PFSK-1 (cell line): Measurements from ENCODE around the gene CD4.

Source experiments
- FOXP2 ChIP-seq: optimal IDR thresholded peaks from 2 replicates; pipeline ENCODE3; 2011; ENCODE audit warnings: borderline replicate concordance, control low read depth, inconsistent platforms; ENCODE audit not compliant: insufficient read depth; ENCODE audit errors: extremely low read length, extremely low read depth
- POLR2AphosphoS5 ChIP-seq: IDR thresholded peaks from 2 replicates; pipeline ENCODE4 v1.6.1; 2012; ENCODE audit warnings: low read depth, mild to moderate bottlenecking, control low read depth, low read length, moderate library complexity
- SIN3A ChIP-seq: IDR thresholded peaks from 2 replicates; pipeline ENCODE4 v1.6.1; 2012; ENCODE audit warnings: mild to moderate bottlenecking, low read length, moderate library complexity, borderline replicate concordance; ENCODE audit not compliant: insufficient read depth
- TAF1 ChIP-seq: IDR thresholded peaks from 2 replicates; pipeline ENCODE4 v1.6.1; 2012; ENCODE audit warnings: low read length, control low read depth, borderline replicate concordance; ENCODE audit not compliant: insufficient read depth
- TF ChIP-seq, protein P1 (sequence below), 2 experiments: IDR thresholded peaks; 2 replicates each; pipeline versions ENCODE4 v1.6.1 to v1.8.0; 2011 to 2012; ENCODE audit warnings: low read depth in 2 of 2, low read length in 2 of 2, control low read depth in 1 of 2, inconsistent platforms in 1 of 2, mild to moderate bottlenecking in 1 of 2, moderate library complexity in 1 of 2; ENCODE audit not compliant: insufficient read depth in 1 of 2

CD4 gene

DNA sequence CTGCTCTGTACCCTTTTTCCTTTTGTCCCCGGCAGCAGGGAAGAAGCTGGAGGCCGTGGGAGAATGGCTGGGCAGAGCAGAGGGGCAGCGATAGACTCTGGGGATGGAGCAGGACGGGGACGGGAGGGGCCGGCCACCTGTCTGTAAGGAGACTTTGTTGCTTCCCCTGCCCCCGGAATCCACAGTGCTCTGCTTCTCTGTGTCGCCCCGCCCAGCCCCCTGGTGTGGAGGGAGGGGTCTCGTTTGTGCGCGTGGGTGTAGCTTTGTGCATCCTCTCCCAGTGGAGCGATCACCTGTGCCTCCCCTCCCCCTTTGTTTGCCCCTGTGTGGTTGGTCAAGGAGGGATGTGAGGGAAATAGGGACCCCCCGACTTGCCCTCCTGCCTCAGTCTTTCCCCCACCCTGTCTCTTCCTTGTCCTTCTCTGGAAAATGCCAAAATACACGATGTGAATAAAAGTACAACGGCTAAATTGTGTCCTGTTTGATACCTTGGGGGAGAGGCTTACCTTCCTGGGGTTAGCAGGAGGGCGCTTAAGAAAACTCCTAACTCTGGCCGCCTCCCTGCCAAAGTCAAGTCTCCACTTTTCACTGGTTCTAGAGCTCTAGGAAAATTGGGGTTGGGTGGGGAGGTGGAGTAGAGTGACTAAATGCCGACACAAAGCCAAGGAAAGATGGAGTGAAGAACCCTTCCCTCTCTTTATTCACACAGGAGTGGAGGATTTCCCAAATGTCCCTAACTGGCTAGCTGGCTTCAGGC is 77.0 kb downstream of the CD4 start:
- TF ChIP-seq SIN3A = no peak

DNA sequence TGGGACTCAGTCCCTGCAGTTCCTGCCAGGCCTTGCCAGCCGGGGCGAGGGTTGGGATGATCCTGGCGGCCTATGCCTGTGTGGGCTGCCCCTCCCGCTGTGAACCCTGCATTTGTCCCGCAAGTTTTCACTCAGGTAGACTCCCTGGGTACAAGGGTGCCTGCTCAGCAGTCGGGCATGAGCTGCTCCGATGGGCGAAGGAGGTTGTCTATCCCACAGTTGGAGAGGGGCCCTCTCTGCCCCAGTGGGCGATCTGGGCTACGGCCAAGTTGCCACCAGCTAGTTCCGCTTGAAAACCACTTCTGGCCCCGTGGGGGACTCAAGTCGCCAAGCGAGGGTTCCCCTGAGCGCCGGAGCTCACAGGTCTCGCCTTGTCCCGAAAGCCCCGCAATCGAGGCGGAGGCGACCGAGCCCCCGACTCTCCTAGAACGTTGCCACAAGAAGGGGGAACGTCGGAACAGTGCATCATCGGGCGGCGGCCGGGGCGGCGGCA is 77.6 kb downstream of the CD4 start:
- TF ChIP-seq TAF1 = no peak
- no peak for TF ChIP-seq POLR2AphosphoS5

DNA sequence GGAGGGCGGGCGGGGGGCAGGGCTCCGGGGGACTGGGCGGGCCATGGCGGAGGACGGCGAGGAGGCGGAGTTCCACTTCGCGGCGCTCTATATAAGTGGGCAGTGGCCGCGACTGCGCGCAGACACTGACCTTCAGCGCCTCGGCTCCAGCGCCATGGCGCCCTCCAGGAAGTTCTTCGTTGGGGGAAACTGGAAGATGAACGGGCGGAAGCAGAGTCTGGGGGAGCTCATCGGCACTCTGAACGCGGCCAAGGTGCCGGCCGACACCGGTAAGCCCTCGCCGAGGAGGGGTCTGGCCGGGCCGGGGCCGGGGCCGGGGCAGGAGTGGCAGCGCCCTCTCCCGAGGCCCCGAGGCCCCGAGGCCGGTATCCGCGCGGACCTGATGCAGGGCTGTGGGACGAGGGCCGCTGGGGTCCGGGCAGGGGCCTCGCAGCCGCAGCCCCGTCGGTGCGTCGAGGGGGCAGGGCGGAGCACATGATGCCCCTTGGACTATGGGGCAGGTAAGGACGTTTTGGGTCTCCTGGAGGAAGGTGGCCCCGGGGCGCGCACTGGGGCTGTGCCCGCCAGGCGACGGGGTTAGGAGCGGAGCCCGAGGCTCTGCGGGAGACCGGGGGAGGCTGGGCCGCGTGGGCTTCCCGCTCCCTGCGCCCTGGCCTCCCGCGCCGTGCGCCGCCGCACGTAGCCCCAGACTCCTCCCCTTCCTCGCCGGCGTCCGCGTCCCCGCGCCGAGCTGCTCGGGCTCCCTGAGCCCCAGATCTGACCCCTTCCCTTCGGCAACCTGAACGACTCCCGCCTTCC is 78.3 kb downstream of the CD4 start, which contains the start of gene TPI1:
TPI1 (plus strand) TSS at position 119 of the 798 bp plus-strand sequence; CDS start at position 155, 36 bp downstream.
- TF ChIP-seq FOXP2 = no peak
- TF ChIP-seq SIN3A = peak; percentile 38; the same call in 1 of the 2 replicates
- peak; percentile 96; the same call in 1 of the 2 replicates for TF ChIP-seq TAF1
- TF ChIP-seq, protein P1, sequence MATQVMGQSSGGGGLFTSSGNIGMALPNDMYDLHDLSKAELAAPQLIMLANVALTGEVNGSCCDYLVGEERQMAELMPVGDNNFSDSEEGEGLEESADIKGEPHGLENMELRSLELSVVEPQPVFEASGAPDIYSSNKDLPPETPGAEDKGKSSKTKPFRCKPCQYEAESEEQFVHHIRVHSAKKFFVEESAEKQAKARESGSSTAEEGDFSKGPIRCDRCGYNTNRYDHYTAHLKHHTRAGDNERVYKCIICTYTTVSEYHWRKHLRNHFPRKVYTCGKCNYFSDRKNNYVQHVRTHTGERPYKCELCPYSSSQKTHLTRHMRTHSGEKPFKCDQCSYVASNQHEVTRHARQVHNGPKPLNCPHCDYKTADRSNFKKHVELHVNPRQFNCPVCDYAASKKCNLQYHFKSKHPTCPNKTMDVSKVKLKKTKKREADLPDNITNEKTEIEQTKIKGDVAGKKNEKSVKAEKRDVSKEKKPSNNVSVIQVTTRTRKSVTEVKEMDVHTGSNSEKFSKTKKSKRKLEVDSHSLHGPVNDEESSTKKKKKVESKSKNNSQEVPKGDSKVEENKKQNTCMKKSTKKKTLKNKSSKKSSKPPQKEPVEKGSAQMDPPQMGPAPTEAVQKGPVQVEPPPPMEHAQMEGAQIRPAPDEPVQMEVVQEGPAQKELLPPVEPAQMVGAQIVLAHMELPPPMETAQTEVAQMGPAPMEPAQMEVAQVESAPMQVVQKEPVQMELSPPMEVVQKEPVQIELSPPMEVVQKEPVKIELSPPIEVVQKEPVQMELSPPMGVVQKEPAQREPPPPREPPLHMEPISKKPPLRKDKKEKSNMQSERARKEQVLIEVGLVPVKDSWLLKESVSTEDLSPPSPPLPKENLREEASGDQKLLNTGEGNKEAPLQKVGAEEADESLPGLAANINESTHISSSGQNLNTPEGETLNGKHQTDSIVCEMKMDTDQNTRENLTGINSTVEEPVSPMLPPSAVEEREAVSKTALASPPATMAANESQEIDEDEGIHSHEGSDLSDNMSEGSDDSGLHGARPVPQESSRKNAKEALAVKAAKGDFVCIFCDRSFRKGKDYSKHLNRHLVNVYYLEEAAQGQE (IDR thresholded peaks at IDR 0.05; ENCODE audit: insufficient read depth in 1 of 2, low read depth in 2 of 2, low read length in 2 of 2) = peak; percentile 21 to 44; a peak in 1 of 4 replicates
- peak; percentile 97 for TF ChIP-seq POLR2AphosphoS5

DNA sequence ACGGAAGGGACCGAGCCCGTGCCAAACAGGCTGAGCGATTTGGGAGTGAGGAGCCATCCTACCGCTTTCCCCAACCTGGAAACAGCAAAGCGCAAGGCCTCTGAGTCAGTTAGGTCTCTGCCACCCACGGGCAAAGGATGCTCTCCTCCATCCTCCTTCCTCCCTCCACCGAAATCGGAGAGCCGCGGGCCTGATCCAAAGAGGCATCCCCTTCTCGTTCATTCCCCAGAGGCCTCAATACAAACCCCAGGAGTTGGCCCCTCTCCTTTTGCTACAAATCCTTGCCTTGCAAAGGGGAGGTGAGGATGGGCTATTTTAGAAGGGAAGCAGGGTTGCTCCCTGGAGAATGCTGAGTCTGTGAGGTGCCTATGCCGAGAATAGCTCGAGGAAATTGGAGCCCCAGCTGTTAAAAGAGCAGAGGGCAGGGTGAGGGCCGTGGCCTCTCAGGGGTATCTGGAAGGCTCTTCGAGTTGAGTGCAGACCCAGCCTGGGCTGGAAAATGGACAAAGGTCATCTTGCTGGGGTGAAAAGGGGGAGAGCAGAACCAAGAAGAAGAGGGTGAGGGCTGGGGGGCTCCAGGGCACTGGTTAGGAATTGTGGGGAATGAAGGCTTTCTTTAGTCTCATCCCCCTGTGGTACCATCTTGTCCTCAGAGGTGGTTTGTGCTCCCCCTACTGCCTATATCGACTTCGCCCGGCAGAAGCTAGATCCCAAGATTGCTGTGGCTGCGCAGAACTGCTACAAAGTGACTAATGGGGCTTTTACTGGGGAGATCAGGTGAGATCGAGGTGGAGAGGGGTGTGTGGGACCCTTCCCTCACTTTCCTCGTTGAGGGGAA is 79.1 kb downstream of the CD4 start:
- TF ChIP-seq, protein P1 (IDR thresholded peaks at IDR 0.05; ENCODE audit: insufficient read depth in 1 of 2, low read depth in 2 of 2, low read length in 2 of 2) = no peak
- TF ChIP-seq SIN3A (no peak), TAF1 (no peak), POLR2AphosphoS5 (no peak), FOXP2 (no peak)

DNA sequence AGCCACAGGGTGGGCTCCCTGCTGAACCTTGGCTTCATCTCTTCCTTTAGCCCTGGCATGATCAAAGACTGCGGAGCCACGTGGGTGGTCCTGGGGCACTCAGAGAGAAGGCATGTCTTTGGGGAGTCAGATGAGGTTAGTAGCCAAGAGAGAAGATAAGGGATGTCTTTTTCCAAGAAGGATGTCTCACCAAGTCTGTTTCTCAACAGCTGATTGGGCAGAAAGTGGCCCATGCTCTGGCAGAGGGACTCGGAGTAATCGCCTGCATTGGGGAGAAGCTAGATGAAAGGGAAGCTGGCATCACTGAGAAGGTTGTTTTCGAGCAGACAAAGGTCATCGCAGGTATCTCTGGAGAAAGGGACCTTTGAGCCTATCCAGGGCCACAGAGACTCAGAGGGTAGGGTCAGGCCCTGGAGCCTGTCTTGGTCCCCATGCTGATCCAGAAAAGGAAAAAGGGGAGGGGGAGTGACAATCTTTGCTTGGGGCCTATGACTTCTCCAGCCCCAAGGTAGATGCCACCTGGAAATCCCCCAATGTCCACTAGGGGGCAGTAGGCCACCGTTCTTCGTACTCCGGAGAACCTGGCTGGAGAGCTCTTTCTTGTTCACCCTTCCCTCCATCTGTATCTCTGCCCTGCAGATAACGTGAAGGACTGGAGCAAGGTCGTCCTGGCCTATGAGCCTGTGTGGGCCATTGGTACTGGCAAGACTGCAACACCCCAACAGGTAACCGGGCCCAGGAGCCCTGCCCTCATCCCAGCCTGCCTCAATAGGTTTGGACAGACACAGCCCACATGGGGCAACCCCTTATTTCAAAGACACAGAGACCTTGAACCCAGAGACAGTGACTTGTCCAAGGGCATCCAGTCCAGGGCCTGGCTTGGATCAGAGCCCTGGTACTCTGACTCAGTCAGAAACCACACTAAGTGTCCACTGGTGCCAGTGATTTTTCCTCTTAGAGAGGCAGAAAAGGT is 80.0 kb downstream of the CD4 start:
- TF ChIP-seq FOXP2 = no peak
- TF ChIP-seq SIN3A = no peak
- TF ChIP-seq, protein P1 (IDR thresholded peaks at IDR 0.05; ENCODE audit: insufficient read depth in 1 of 2, low read depth in 2 of 2, low read length in 2 of 2) = no peak
- TF ChIP-seq TAF1 = no peak
- TF ChIP-seq POLR2AphosphoS5 = no peak
